Measurements from ENCODE around the gene GALNT18. TPM values are rescaled to one million over a fixed set of nuclear protein-coding genes. Genes with fewer than 3 reads are reported as not detected.

GALNT18 gene
- polyA plus RNA-seq, 1 donor from 2014 or later = 7.6 TPM

DNA sequence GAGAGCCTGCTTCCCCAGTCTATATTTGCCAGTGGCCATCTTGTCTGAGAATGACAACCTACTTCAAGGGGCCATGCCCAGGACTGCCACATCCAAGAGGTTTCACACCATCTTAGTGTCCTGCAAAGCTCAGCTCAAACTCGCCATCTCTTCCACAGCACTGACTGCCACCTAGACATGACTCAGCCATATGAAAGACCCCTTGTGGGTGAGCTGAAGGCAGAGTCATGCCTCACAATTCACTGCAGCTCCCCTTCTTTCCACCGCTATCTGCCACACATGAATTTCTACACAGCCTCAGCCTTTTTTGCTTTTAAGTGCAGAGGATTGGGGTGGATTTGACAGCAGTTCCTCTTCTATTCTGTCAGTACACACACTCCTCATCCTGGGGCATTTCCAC is 127.5 kb downstream of the GALNT18 start:
- TF ChIP-seq EZH2 (IDR thresholded peaks at IDR 0.05; ENCODE audit: borderline replicate concordance, insufficient read depth, low read length, poor library complexity, severe bottlenecking) (no peak), POLR2AphosphoS5 (IDR thresholded peaks at IDR 0.05) (no peak), MXI1 (conservative IDR thresholded peaks at IDR 0.05; ENCODE audit: poor library complexity, severe bottlenecking) (no peak), RAD21 (conservative IDR thresholded peaks at IDR 0.05) (no peak), SMC3 (conservative IDR thresholded peaks at IDR 0.05; ENCODE audit: poor library complexity) (no peak), TAF1 (IDR thresholded peaks at IDR 0.05; ENCODE audit: low read depth) (no peak), EP300 (conservative IDR thresholded peaks at IDR 0.05; ENCODE audit: poor library complexity, severe bottlenecking) (no peak)
- TF ChIP-seq, protein P1, sequence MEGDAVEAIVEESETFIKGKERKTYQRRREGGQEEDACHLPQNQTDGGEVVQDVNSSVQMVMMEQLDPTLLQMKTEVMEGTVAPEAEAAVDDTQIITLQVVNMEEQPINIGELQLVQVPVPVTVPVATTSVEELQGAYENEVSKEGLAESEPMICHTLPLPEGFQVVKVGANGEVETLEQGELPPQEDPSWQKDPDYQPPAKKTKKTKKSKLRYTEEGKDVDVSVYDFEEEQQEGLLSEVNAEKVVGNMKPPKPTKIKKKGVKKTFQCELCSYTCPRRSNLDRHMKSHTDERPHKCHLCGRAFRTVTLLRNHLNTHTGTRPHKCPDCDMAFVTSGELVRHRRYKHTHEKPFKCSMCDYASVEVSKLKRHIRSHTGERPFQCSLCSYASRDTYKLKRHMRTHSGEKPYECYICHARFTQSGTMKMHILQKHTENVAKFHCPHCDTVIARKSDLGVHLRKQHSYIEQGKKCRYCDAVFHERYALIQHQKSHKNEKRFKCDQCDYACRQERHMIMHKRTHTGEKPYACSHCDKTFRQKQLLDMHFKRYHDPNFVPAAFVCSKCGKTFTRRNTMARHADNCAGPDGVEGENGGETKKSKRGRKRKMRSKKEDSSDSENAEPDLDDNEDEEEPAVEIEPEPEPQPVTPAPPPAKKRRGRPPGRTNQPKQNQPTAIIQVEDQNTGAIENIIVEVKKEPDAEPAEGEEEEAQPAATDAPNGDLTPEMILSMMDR (IDR thresholded peaks at IDR 0.05; ENCODE audit: poor library complexity, severe bottlenecking) = no peak
- TF ChIP-seq, protein P2, sequence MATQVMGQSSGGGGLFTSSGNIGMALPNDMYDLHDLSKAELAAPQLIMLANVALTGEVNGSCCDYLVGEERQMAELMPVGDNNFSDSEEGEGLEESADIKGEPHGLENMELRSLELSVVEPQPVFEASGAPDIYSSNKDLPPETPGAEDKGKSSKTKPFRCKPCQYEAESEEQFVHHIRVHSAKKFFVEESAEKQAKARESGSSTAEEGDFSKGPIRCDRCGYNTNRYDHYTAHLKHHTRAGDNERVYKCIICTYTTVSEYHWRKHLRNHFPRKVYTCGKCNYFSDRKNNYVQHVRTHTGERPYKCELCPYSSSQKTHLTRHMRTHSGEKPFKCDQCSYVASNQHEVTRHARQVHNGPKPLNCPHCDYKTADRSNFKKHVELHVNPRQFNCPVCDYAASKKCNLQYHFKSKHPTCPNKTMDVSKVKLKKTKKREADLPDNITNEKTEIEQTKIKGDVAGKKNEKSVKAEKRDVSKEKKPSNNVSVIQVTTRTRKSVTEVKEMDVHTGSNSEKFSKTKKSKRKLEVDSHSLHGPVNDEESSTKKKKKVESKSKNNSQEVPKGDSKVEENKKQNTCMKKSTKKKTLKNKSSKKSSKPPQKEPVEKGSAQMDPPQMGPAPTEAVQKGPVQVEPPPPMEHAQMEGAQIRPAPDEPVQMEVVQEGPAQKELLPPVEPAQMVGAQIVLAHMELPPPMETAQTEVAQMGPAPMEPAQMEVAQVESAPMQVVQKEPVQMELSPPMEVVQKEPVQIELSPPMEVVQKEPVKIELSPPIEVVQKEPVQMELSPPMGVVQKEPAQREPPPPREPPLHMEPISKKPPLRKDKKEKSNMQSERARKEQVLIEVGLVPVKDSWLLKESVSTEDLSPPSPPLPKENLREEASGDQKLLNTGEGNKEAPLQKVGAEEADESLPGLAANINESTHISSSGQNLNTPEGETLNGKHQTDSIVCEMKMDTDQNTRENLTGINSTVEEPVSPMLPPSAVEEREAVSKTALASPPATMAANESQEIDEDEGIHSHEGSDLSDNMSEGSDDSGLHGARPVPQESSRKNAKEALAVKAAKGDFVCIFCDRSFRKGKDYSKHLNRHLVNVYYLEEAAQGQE (IDR thresholded peaks at IDR 0.05; ENCODE audit: borderline replicate concordance) = no peak
- H4K20me1 ChIP-seq (ENCODE audit: insufficient read depth) = no peaks in the 10 kb centered on the region
- H3K27me3 ChIP-seq (ENCODE audit: insufficient read depth, low read depth, low read length) = peaks cover under 1% of the 10 kb centered on the region
- H3K36me3 ChIP-seq (ENCODE audit: insufficient read depth, low read length) = no peaks in the 10 kb centered on the region
- no peak overlapping the region for H3K27ac ChIP-seq (ENCODE audit: low read length)
- H3K79me2 ChIP-seq (replicated peaks; ENCODE audit: insufficient read depth, low read length) = no peaks in the 10 kb centered on the region
- no peak overlapping the region for H2AFZ ChIP-seq (ENCODE audit: low read depth, low read length)
- no peaks in the 10 kb centered on the region for H3F3A ChIP-seq (ENCODE audit: insufficient read depth, low read length, poor library complexity, severe bottlenecking)
- no peak overlapping the region for H3K9ac ChIP-seq (ENCODE audit: low read length)
- H3K4me3 ChIP-seq (ENCODE audit: low read length) = no peak overlapping the region
- H3K9me3 ChIP-seq (ENCODE audit: low read length) = no peaks in the 10 kb centered on the region
- H3K9me2 ChIP-seq (ENCODE audit: insufficient read depth, low read length) = no peaks in the 10 kb centered on the region
- H3K4me2 ChIP-seq (ENCODE audit: low read length) = no peak overlapping the region

DNA sequence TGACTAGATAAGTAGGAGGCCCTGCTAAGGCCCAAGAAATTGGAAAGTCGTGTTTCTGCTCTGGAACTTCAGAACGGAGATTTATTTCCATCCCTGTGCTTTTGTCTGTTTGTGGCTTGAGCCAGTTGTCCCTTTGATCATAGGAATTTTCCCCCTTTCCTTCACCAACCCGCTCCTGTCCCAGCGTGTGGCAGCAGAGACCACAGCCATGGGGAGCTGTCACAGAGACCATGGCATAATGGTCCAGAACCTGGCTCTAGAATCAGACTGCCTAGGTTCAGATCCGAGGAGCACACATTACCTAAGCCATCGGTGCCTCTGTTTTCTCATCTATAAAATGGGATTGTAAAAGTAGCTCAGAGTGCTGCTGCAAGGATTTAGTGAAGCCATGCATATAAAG is 128.1 kb downstream of the GALNT18 start:
- H3K4me2 ChIP-seq (ENCODE audit: low read length) = no peak overlapping the region
- no peaks in the 10 kb centered on the region for H3F3A ChIP-seq (ENCODE audit: insufficient read depth, low read length, poor library complexity, severe bottlenecking)
- no peak overlapping the region for H3K27ac ChIP-seq (ENCODE audit: low read length)
- no peaks in the 10 kb centered on the region for H3K9me3 ChIP-seq (ENCODE audit: low read length)
- no peak overlapping the region for H3K9ac ChIP-seq (ENCODE audit: low read length)
- H3K79me2 ChIP-seq (replicated peaks; ENCODE audit: insufficient read depth, low read length) = no peaks in the 10 kb centered on the region
- no peaks in the 10 kb centered on the region for H3K9me2 ChIP-seq (ENCODE audit: insufficient read depth, low read length)
- no peak overlapping the region for H2AFZ ChIP-seq (ENCODE audit: low read depth, low read length)
- H3K4me3 ChIP-seq (ENCODE audit: low read length) = no peak overlapping the region
- TF ChIP-seq POLR2AphosphoS5 (IDR thresholded peaks at IDR 0.05) = no peak
- no peak for TF ChIP-seq SMC3 (conservative IDR thresholded peaks at IDR 0.05; ENCODE audit: poor library complexity)
- no peak for TF ChIP-seq EZH2 (IDR thresholded peaks at IDR 0.05; ENCODE audit: borderline replicate concordance, insufficient read depth, low read length, poor library complexity, severe bottlenecking)
- TF ChIP-seq, protein P1 (IDR thresholded peaks at IDR 0.05; ENCODE audit: poor library complexity, severe bottlenecking) = no peak
- no peak for TF ChIP-seq TAF1 (IDR thresholded peaks at IDR 0.05; ENCODE audit: low read depth)
- TF ChIP-seq MXI1 (conservative IDR thresholded peaks at IDR 0.05; ENCODE audit: poor library complexity, severe bottlenecking) = no peak
- TF ChIP-seq, protein P2 (IDR thresholded peaks at IDR 0.05; ENCODE audit: borderline replicate concordance) = no peak
- no peaks in the 10 kb centered on the region for H4K20me1 ChIP-seq (ENCODE audit: insufficient read depth)
- H3K27me3 ChIP-seq (ENCODE audit: insufficient read depth, low read depth, low read length) = no peaks in the 10 kb centered on the region
- no peaks in the 10 kb centered on the region for H3K36me3 ChIP-seq (ENCODE audit: insufficient read depth, low read length)

Data from neural cell (in vitro differentiated cells).